Non-pigmented ciliary epithelial cell (primary cell): ENCODE results near the gene XPO1.
A peak's percentile ranks its signal among the peaks of the same experiment; 100 is the strongest.
"Not testable (repeated sequence)": the region's sequence is repeated elsewhere in the genome, so short reads cannot be mapped to it uniquely, and the experiment has no call there.

ENCODE experiments used
- DNase-seq: peaks from one replicate; pipeline ENCODE4 v3.0.0-alpha.2; 2010; ENCODE audit warnings: low read depth

Gene XPO1

GRCh38 chr2:61534926-61535325, 3.2 kb downstream of the XPO1 start:
- no peak for DNase-seq

GRCh38 chr2:61530749-61531148, 7.4 kb downstream of the XPO1 start:
- no peak for DNase-seq

- DNase-seq = no peak
Measured at GRCh38 chr2:61529944-61530735, 8.0 kb downstream of the XPO1 start.

GRCh38 chr2:61520261-61520660, 17.9 kb downstream of the XPO1 start:
- no peak for DNase-seq

GRCh38 chr2:61512768-61513398, 25.3 kb downstream of the XPO1 start:
- DNase-seq = no peak

GRCh38 chr2:61510674-61511671, 27.2 kb downstream of the XPO1 start:
- no peak for DNase-seq

GRCh38 chr2:61504949-61505348, 33.2 kb downstream of the XPO1 start:
- DNase-seq = no peak

- no peak for DNase-seq
Measured at GRCh38 chr2:61499060-61499459, 39.1 kb downstream of the XPO1 start.

- DNase-seq = no peak
Measured at GRCh38 chr2:61493523-61493942, 44.6 kb downstream of the XPO1 start.

- no peak for DNase-seq
Measured at GRCh38 chr2:61492476-61492875, 45.7 kb downstream of the XPO1 start.

GRCh38 chr2:61485281-61485680, 52.9 kb downstream of the XPO1 start:
- no peak for DNase-seq

- DNase-seq = no peak
Measured at GRCh38 chr2:61478086-61478485, 60.1 kb downstream of the XPO1 start.

- DNase-seq = not testable (repeated sequence)
Measured at GRCh38 chr2:61476929-61477589, 61.1 kb downstream of the XPO1 start.

GRCh38 chr2:61471905-61472805, 66.0 kb downstream of the XPO1 start:
- no peak for DNase-seq

- peak; percentile 78 for DNase-seq
Measured at GRCh38 chr2:61470965-61471904, 66.9 kb downstream of the XPO1 start, which contains the start of gene USP34. TSS of gene USP34 (minus strand) at chr2:61471087. CDS start at chr2:61470692, 395 bp downstream.

- DNase-seq = no peak
Measured at GRCh38 chr2:61470122-61470951, 67.8 kb downstream of the XPO1 start.

- no peak for DNase-seq
Measured at GRCh38 chr2:61469424-61470121, 68.6 kb downstream of the XPO1 start.

GRCh38 chr2:61468231-61468630, 69.9 kb downstream of the XPO1 start:
- DNase-seq = not testable (repeated sequence)
